Lower leg skin (tissue), 3 donors: ENCODE measurements around the gene CAMTA1.

Source experiments
- POLR2A ChIP-seq, 2 donors: fragments of 450-650 bp; IDR thresholded peaks; one replicate each; pipeline ENCODE4 v1.6.1; 2016 to 2017; ENCODE audit warnings: antibody characterized with exemption in 2 of 2, mild to moderate bottlenecking in 1 of 2, moderate library complexity in 1 of 2
- TF ChIP-seq, protein P1 (sequence below), 3 donors: fragments of 450-650 bp; IDR thresholded peaks; one replicate each; pipeline ENCODE4 v1.5.1; 2016; ENCODE audit warnings: antibody characterized with exemption in 3 of 3, mild to moderate bottlenecking in 3 of 3, moderate library complexity in 2 of 3

DNA sequence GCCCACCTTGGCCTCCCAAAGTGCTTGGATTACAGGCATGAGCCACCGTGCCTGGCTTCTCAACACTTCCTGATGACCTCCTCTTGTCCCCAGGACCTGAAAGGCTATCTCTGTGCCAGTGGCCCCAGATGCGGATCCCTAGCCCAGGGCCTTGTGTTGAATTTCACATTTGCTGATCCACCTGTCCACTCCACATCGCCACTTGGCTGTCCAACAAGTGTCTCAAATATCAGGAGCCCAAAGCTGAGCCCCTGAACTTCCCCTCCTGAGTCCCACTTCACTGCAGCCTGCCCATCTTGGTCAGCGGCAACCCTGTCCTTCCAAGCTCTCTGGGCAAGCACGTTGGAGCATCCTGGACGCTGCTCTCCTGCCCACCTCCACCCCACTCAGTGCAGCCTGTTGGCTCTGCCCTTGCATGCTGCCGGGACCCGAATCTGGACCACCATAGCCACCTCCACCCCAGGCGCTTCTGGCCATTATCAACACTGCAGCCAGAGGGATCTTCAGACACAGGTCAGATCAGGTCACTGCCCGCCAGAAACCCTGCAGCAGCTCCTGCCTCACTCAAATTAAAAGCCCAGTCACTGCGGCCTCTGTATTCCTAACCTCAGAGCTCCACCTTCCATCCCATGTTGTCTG, 633.3 kb downstream of the CAMTA1 start:
- TF ChIP-seq POLR2A (IDR thresholded peaks at IDR 0.05), result no peak
- TF ChIP-seq, protein P1, sequence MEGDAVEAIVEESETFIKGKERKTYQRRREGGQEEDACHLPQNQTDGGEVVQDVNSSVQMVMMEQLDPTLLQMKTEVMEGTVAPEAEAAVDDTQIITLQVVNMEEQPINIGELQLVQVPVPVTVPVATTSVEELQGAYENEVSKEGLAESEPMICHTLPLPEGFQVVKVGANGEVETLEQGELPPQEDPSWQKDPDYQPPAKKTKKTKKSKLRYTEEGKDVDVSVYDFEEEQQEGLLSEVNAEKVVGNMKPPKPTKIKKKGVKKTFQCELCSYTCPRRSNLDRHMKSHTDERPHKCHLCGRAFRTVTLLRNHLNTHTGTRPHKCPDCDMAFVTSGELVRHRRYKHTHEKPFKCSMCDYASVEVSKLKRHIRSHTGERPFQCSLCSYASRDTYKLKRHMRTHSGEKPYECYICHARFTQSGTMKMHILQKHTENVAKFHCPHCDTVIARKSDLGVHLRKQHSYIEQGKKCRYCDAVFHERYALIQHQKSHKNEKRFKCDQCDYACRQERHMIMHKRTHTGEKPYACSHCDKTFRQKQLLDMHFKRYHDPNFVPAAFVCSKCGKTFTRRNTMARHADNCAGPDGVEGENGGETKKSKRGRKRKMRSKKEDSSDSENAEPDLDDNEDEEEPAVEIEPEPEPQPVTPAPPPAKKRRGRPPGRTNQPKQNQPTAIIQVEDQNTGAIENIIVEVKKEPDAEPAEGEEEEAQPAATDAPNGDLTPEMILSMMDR (IDR thresholded peaks at IDR 0.05), result no peak
